Superior temporal gyrus (tissue), 1 donor: ENCODE data around the gene HLA-DQA1.
"Not testable (repeated sequence)": the region's sequence is repeated elsewhere in the genome, so short reads cannot be mapped to it uniquely, and the experiment has no call there.

Source experiments
- DNase-seq: peaks from one replicate; pipeline ENCODE4 v3.0.0-alpha.2; 2016; ENCODE audit errors: extremely low spot score

HLA-DQA1 gene

GRCh38 chr6:32658268-32658897 lies 21.2 kb downstream of the HLA-DQA1 start:
- DNase-seq = no peak

DNA sequence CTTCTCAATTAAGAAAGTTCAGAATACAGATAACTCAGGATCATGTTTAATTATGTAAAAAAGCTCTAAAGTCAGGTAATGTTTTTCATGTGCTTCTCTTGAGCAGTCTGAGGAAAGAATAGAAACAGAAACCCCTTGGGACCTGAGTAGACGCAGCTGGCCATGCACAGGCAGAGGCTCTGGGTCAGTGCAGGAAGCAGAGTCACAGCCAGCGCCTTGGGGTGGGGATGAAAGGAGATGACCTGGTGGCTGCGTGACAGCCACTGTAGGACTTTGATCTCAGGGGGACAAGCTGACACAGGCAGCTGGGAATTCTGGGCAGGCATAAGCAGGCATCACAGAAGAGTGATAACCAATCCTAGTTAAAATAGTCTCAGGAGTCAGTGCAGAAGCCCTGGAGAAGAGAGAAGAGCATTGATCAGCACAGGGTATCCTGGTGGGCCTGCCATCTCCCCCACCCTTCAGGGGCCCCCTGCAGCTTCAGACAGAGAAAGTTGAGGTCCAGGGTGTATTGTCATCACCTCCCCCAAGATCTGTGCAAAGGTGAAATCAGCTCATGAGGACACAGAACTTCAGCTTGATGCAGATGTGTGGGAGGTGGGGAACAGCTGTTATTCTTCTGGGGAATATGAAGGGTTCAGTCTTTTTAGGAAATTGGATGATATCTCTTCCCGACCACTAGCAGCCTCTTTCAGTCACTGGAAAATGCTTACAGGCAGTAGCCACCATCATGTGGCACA lies 22.8 kb downstream of the HLA-DQA1 start:
- no peak for DNase-seq

- DNase-seq = no peak
Measured at GRCh38 chr6:32662099-32662498, 24.9 kb downstream of the HLA-DQA1 start.

DNA sequence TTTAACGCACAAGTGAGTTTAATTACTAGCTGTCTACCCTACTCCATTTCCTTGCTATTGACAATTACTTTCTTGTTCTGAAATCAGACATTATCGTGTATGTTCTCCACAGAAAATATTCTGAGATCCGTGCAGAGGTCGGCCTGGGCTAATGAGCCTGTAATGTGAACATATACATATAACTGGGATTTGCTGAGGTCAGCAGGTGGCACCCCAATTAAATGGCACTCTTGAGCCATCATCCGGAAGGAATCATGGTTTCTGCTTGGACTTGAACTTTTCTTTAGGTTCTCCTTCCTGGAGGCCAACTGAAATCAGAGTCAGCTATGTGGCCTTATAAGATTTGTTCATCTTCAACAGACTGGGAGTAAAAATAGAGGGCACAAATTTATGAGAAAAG lies 25.6 kb downstream of the HLA-DQA1 start:
- no peak for DNase-seq

GRCh38 chr6:32664354-32664753 lies 27.1 kb downstream of the HLA-DQA1 start:
- no peak for DNase-seq

GRCh38 chr6:32664827-32665362 lies 27.7 kb downstream of the HLA-DQA1 start:
- DNase-seq = no peak

- DNase-seq = no peak
Measured at GRCh38 chr6:32665661-32666060, 28.5 kb downstream of the HLA-DQA1 start.

- DNase-seq = peak; percentile 69
Measured at GRCh38 chr6:32666420-32667300, 29.5 kb downstream of the HLA-DQA1 start, which contains the start of gene HLA-DQB1. HLA-DQB1 (minus strand) TSS chr6:32666657; CDS start chr6:32666607, 50 bp downstream.

DNA sequence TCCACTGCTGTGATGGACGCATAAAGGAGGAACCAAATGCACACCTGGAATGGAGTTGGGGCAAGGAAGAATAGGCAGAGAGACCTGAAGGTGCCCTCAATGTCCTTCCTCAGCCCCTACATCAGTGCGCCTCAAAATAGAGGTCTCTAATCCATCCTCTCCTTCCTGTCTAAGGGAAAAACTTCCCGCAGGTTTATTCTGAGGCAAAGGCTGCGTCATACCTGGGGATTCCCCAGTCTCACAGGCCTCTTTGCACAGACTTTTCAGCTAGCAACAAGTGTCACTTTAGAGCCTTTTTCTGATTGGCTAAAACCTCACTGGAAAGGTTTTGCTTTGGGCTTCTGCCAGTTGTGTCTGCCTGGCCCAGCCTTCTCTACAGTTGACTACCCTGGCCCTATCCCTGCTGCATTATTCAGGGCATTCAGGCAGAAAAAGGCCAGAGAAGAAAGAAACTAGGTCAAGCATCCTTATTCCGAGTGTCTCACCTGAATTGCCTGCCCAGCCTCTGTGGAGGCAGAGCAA lies 31.1 kb downstream of the HLA-DQA1 start:
- peak; percentile 39 for DNase-seq

- no peak for DNase-seq
Measured at GRCh38 chr6:32669240-32669639, 32.0 kb downstream of the HLA-DQA1 start.

- DNase-seq = no peak
Measured at GRCh38 chr6:32669893-32670292, 32.7 kb downstream of the HLA-DQA1 start.

- DNase-seq = not testable (repeated sequence)
Measured at GRCh38 chr6:32671908-32672307, 34.7 kb downstream of the HLA-DQA1 start.

- not testable (repeated sequence) for DNase-seq
Measured at GRCh38 chr6:32674123-32674522, 36.9 kb downstream of the HLA-DQA1 start.

GRCh38 chr6:32679492-32679891 lies 42.3 kb downstream of the HLA-DQA1 start:
- DNase-seq = no peak

DNA sequence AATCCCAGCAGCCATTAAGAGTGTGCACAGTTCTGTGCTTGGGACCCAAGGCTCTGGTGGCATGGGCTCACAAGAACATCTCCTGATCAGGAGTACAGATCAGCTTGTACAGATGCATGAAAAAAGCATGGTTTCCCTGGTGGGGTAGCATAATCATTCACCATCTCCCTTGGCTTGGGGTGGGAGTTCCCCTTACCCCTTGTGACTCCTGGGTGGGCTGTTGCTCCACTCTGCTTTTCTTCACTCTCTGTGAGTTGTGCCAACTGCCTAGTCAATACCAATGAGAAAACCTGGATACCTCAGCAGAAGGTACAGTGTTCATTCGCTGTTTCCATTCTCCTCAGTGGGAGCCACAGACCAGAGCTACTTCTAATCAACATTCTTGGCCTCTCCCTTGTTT lies 42.8 kb downstream of the HLA-DQA1 start:
- no peak for DNase-seq

- DNase-seq = no peak
Measured at GRCh38 chr6:32684246-32684645, 47.0 kb downstream of the HLA-DQA1 start.

GRCh38 chr6:32685603-32686002 lies 48.4 kb downstream of the HLA-DQA1 start:
- no peak for DNase-seq

DNA sequence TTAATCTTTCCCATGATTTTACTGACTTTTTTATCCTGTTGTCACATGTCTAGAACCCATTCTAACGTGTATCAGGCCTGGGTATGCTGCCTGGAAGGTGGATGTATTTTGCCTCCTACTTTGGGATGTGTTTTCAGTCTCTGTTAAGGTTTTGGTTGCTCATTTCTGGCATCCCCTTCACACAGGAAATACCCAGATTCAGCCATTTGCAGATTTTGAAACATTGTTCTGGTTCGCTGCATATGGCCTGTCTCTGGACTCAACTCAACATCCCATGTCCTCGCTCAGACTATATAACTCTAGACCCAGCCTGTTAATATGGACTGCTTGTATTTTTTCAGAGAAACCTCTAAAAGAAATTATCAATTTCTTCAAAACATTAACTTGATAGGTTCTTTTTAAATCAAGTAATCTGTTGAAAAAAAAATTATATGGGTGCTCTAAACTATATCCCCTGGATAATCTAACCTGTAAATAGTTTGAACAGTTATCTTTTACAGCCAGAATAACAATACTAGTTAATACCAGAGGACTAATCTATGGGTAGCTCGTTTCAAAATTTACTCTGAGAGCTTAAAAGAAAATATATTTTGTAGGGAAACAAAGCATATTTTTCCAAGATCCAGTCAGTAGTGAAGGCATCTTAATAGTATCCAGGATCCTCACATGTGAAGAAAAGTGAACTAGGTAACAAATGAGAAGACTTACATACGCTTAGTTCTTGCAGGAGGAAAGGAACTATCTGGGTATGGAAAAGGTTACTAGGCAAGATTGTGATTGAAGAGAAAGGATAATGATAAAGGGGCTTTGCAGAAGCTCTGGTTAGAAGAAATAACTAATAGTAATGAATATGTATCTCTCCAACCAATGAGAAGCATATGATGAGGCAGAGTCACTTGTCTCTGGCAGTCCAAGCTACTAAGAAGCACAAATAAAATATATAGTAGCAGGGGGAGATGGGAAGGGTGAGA lies 52.6 kb downstream of the HLA-DQA1 start:
- DNase-seq = no peak

GRCh38 chr6:32692019-32692418 lies 54.8 kb downstream of the HLA-DQA1 start:
- DNase-seq = no peak
